SU-DHL-6 (cell line): ENCODE data around the gene VPS35L.

ENCODE experiments used
- H2AFZ ChIP-seq: fragments of 200-600 bp; sonication (generic); 2 replicates; pipeline ENCODE4 v1.6.1; 2014; ENCODE audit warnings: low read depth, mild to moderate bottlenecking, moderate library complexity, mixed read lengths, antibody characterized with exemption, low read length; ENCODE audit not compliant: severe bottlenecking
- H3F3A ChIP-seq: fragments of 200-600 bp; shearing (Covaris generic); 2 replicates; pipeline ENCODE4 v1.6.0; 2016; ENCODE audit warnings: antibody characterized with exemption, mild to moderate bottlenecking; ENCODE audit not compliant: insufficient read depth
- H3K27ac ChIP-seq: fragments of 200-600 bp; sonication (generic); 2 replicates; pipeline ENCODE4 v1.5.1; 2016; ENCODE audit warnings: low read depth, mild to moderate bottlenecking, low read length, moderate library complexity, mixed read lengths
- H3K27me3 ChIP-seq: fragments of 200-600 bp; sonication (generic), shearing (Covaris generic); 2 replicates; pipeline ENCODE4 v1.6.0; 2014; ENCODE audit warnings: mild to moderate bottlenecking, low read length
- H3K36me3 ChIP-seq: fragments of 200-600 bp; sonication (generic); 2 replicates; pipeline ENCODE4 v1.6.1; 2014; ENCODE audit warnings: mild to moderate bottlenecking, low read length, mixed read lengths
- H3K4me2 ChIP-seq: fragments of 300-600, 200-600 bp; shearing (Covaris generic), sonication (generic); 2 replicates; pipeline ENCODE4 v1.6.0; 2014; ENCODE audit warnings: low read length, low read depth, mild to moderate bottlenecking; ENCODE audit not compliant: poor library complexity, severe bottlenecking
- H3K4me3 ChIP-seq: fragments of 200-600 bp; sonication (generic); 2 replicates; pipeline ENCODE4 v1.5.1; 2014; ENCODE audit warnings: antibody characterized with exemption, low read length, mild to moderate bottlenecking, mixed read lengths; ENCODE audit not compliant: insufficient read depth, poor library complexity, severe bottlenecking
- H3K79me2 ChIP-seq: fragments of 200-600 bp; sonication (generic); 2 replicates; pipeline ENCODE4 v1.6.1; 2014; ENCODE audit warnings: mild to moderate bottlenecking, low read length, moderate library complexity; ENCODE audit not compliant: insufficient read depth
- H3K9ac ChIP-seq: fragments of 200-600 bp; sonication (generic); 2 replicates; pipeline ENCODE4 v1.7.0; 2014; ENCODE audit warnings: mild to moderate bottlenecking, low read length
- H3K9me2 ChIP-seq: fragments of 200-600 bp; sonication (generic); replicated peaks from 2 replicates; pipeline ENCODE4 v1.6.1; 2014; ENCODE audit warnings: low read length; ENCODE audit not compliant: insufficient read depth
- H3K9me3 ChIP-seq: fragments of 200-600 bp; sonication (generic); 2 replicates; pipeline ENCODE4 v1.6.1; 2014; ENCODE audit warnings: low read length, mixed read lengths; ENCODE audit not compliant: insufficient read depth
- H4K20me1 ChIP-seq: fragments of 200-600 bp; sonication (generic); 2 replicates; pipeline ENCODE4 v1.6.1; 2014; ENCODE audit warnings: low read depth, mild to moderate bottlenecking, antibody characterized with exemption, low read length, moderate library complexity, mixed read lengths
- EZH2phosphoT487 ChIP-seq: fragments of 200-600 bp; sonication (generic), shearing (Covaris generic); conservative IDR thresholded peaks from 2 replicates; pipeline ENCODE4 v1.6.1; 2018; ENCODE audit warnings: mild to moderate bottlenecking, antibody characterized with exemption, low read length, moderate library complexity, mixed read lengths
- TF ChIP-seq, protein P1 (sequence below): fragments of 200-600 bp; sonication (generic); IDR thresholded peaks from one replicate; pipeline ENCODE4 v1.5.1; 2017; ENCODE audit warnings: antibody characterized with exemption, mild to moderate bottlenecking, low read length, moderate library complexity; ENCODE audit not compliant: insufficient read depth, poor library complexity, severe bottlenecking

VPS35L gene

DNA sequence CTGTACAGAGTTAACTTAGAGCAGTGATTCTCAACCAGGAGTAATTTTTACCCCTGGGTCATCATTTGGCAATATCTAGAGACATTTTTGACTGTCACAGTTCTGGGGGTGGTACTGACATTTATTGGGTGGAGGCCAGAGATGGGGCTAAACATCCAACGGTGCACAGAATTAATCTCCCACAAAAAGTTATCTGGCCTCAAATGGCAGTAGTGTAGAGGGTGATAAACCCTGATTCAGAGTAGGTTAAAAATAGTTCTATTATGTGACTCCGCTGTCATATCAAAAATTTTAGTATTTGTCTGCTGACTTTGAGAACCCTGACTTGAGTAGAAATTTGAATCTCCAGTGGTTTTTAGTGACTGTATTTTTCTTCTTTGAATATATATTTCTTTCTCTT lies 19.1 kb downstream of the VPS35L start:
- Histone ChIP-seq H3K27me3 (no peaks in the 10 kb centered on the region), H3K9me3 (no peaks in the 10 kb centered on the region), H4K20me1 (no peaks in the 10 kb centered on the region), H3F3A (no peaks in the 10 kb centered on the region), H3K36me3 (no peaks in the 10 kb centered on the region), H3K79me2 (no peaks in the 10 kb centered on the region), H3K9me2 (no peaks in the 10 kb centered on the region), H2AFZ (no peak overlapping the region), H3K9ac (no peak overlapping the region), H3K4me2 (no peak overlapping the region), H3K4me3 (no peak overlapping the region), H3K27ac (no peak overlapping the region)
- no peak for TF ChIP-seq EZH2phosphoT487
- TF ChIP-seq, protein P1, sequence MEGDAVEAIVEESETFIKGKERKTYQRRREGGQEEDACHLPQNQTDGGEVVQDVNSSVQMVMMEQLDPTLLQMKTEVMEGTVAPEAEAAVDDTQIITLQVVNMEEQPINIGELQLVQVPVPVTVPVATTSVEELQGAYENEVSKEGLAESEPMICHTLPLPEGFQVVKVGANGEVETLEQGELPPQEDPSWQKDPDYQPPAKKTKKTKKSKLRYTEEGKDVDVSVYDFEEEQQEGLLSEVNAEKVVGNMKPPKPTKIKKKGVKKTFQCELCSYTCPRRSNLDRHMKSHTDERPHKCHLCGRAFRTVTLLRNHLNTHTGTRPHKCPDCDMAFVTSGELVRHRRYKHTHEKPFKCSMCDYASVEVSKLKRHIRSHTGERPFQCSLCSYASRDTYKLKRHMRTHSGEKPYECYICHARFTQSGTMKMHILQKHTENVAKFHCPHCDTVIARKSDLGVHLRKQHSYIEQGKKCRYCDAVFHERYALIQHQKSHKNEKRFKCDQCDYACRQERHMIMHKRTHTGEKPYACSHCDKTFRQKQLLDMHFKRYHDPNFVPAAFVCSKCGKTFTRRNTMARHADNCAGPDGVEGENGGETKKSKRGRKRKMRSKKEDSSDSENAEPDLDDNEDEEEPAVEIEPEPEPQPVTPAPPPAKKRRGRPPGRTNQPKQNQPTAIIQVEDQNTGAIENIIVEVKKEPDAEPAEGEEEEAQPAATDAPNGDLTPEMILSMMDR = no peak

GRCh38 chr16:19578378-19578971 lies 23.0 kb downstream of the VPS35L start:
- no peak for TF ChIP-seq EZH2phosphoT487
- TF ChIP-seq, protein P1 = no peak
- H3K36me3 ChIP-seq = no peaks in the 10 kb centered on the region
- no peaks in the 10 kb centered on the region for H3K9me3 ChIP-seq
- H3K27ac ChIP-seq = no peak overlapping the region
- H2AFZ ChIP-seq = no peak overlapping the region
- no peaks in the 10 kb centered on the region for H3K27me3 ChIP-seq
- H3K4me2 ChIP-seq = no peak overlapping the region
- H4K20me1 ChIP-seq = no peaks in the 10 kb centered on the region
- no peak overlapping the region for H3K9ac ChIP-seq
- no peak overlapping the region for H3K4me3 ChIP-seq
- H3F3A ChIP-seq = no peaks in the 10 kb centered on the region
- H3K9me2 ChIP-seq = no peaks in the 10 kb centered on the region
- H3K79me2 ChIP-seq = no peaks in the 10 kb centered on the region

- no peak overlapping the region for H3K27ac ChIP-seq
- no peaks in the 10 kb centered on the region for H3K36me3 ChIP-seq
- no peak overlapping the region for H3K4me2 ChIP-seq
- no peaks in the 10 kb centered on the region for H3F3A ChIP-seq
- H3K9ac ChIP-seq = no peak overlapping the region
- no peaks in the 10 kb centered on the region for H3K27me3 ChIP-seq
- TF ChIP-seq EZH2phosphoT487 = no peak
- TF ChIP-seq, protein P1 = no peak
- H3K9me3 ChIP-seq = no peaks in the 10 kb centered on the region
- H4K20me1 ChIP-seq = no peaks in the 10 kb centered on the region
- no peak overlapping the region for H3K4me3 ChIP-seq
- H3K9me2 ChIP-seq = no peaks in the 10 kb centered on the region
- no peak overlapping the region for H2AFZ ChIP-seq
- no peaks in the 10 kb centered on the region for H3K79me2 ChIP-seq
Observed at GRCh38 chr16:19582050-19582831, 26.7 kb downstream of the VPS35L start.
